Body of pancreas (tissue), 4 donors: Measurements from ENCODE around the gene PDZD11.

ENCODE experiments used
- POLR2A ChIP-seq, 3 donors: fragments of 450-650 bp; IDR thresholded peaks; one replicate each; pipeline ENCODE4 v1.6.1; 2016; ENCODE audit warnings: antibody characterized with exemption in 3 of 3, mild to moderate bottlenecking in 2 of 3
- TF ChIP-seq, protein P1 (sequence below), 7 experiments: fragments of 450-650 bp in 4 of 7; fragments of 200-600 bp in 3 of 7; sonication (generic) in 3 of 7; IDR thresholded peaks; one replicate each; pipeline ENCODE4 v1.5.1; 2016 to 2019; ENCODE audit warnings: antibody characterized with exemption in 7 of 7

DNA sequence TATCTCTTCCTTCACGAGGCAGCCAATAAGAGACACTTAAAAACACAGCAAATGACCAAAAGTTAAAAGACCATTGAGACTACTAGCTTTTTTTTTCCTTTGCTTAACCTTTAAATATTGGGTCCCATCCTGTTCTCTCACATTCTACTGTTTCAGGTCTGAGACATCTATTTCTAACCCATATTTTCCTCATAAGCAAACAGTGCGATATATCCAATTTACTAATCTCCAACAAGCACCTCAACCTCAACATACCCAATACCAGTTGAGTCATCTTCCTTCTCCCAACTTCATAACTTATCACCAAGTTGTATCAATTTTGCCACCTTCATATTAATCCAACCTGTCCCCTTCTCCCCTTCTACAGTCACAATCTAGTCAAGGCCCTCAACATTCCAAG is 48.2 kb downstream of the PDZD11 start:
- TF ChIP-seq, protein P1, sequence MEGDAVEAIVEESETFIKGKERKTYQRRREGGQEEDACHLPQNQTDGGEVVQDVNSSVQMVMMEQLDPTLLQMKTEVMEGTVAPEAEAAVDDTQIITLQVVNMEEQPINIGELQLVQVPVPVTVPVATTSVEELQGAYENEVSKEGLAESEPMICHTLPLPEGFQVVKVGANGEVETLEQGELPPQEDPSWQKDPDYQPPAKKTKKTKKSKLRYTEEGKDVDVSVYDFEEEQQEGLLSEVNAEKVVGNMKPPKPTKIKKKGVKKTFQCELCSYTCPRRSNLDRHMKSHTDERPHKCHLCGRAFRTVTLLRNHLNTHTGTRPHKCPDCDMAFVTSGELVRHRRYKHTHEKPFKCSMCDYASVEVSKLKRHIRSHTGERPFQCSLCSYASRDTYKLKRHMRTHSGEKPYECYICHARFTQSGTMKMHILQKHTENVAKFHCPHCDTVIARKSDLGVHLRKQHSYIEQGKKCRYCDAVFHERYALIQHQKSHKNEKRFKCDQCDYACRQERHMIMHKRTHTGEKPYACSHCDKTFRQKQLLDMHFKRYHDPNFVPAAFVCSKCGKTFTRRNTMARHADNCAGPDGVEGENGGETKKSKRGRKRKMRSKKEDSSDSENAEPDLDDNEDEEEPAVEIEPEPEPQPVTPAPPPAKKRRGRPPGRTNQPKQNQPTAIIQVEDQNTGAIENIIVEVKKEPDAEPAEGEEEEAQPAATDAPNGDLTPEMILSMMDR (IDR thresholded peaks at IDR 0.05) = no peak
- no peak for TF ChIP-seq POLR2A (IDR thresholded peaks at IDR 0.05)
